Measurements from ENCODE around the gene PITPNB. TPM values are rescaled to one million over a fixed set of nuclear protein-coding genes. Genes with fewer than 3 reads are reported as not detected.

Gene PITPNB
- total and polyA plus RNA-seq, 2 of the 13 experiments (the other 11 are each of a cell fraction or from before 2014, with no cell fraction given), result 17.0 to 30.1 TPM

DNA sequence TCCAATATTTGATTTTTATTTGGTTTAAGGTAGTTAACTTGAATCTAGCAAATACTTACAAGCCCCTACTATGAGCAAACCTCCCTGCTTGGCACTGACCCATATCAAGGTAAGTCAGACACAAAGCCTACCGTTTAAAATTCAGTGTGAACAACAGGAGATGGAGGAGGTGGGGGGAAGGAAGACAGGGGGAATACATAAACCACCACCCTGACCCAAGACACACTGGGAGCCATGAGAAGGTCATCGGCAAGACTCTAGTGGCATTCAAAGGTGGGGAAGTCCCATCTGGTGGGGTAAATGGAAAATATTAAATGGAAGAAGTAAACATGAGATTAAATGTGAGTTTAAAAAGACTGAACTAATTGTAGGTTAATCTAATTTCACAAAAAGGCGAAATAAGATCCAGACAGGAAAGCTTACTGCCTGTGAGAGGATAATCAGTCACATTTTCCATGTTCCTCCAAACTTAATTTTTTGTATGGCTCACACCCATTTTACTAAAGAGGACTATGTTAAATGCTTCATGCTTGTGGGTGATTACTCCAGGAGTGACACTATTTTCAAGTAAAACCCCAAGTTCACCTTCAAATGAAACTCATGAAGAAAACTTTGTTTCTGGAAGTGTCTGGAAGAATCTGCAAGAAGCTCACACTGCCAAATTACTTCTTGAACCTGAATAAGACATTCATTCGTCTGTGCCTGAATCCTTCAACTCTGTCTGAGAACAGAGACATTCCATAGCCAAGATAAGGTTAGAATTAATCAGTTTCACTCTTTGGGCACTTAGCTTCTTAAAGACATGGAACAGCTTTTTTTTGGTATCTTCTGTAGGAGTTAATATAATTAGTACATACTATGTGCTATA lies 51.7 kb downstream of the PITPNB start:
- TF ChIP-seq, protein P1, sequence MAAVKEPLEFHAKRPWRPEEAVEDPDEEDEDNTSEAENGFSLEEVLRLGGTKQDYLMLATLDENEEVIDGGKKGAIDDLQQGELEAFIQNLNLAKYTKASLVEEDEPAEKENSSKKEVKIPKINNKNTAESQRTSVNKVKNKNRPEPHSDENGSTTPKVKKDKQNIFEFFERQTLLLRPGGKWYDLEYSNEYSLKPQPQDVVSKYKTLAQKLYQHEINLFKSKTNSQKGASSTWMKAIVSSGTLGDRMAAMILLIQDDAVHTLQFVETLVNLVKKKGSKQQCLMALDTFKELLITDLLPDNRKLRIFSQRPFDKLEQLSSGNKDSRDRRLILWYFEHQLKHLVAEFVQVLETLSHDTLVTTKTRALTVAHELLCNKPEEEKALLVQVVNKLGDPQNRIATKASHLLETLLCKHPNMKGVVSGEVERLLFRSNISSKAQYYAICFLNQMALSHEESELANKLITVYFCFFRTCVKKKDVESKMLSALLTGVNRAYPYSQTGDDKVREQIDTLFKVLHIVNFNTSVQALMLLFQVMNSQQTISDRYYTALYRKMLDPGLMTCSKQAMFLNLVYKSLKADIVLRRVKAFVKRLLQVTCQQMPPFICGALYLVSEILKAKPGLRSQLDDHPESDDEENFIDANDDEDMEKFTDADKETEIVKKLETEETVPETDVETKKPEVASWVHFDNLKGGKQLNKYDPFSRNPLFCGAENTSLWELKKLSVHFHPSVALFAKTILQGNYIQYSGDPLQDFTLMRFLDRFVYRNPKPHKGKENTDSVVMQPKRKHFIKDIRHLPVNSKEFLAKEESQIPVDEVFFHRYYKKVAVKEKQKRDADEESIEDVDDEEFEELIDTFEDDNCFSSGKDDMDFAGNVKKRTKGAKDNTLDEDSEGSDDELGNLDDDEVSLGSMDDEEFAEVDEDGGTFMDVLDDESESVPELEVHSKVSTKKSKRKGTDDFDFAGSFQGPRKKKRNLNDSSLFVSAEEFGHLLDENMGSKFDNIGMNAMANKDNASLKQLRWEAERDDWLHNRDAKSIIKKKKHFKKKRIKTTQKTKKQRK (IDR thresholded peaks at IDR 0.05; ENCODE audit: low read length), result no peak
- TF ChIP-seq REXO4 (CRISPR knock-in tag; IDR thresholded peaks at IDR 0.05; ENCODE audit: borderline replicate concordance), result no peak
- no peak for TF ChIP-seq ZNF891 (CRISPR knock-in tag; IDR thresholded peaks at IDR 0.05)
- TF ChIP-seq, protein P2, sequence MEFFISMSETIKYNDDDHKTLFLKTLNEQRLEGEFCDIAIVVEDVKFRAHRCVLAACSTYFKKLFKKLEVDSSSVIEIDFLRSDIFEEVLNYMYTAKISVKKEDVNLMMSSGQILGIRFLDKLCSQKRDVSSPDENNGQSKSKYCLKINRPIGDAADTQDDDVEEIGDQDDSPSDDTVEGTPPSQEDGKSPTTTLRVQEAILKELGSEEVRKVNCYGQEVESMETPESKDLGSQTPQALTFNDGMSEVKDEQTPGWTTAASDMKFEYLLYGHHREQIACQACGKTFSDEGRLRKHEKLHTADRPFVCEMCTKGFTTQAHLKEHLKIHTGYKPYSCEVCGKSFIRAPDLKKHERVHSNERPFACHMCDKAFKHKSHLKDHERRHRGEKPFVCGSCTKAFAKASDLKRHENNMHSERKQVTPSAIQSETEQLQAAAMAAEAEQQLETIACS (CRISPR knock-in tag; IDR thresholded peaks at IDR 0.05), result no peak
- no peak for TF ChIP-seq MBD4 (IDR thresholded peaks at IDR 0.05; ENCODE audit: borderline replicate concordance, low read length)
- TF ChIP-seq, protein P3, sequence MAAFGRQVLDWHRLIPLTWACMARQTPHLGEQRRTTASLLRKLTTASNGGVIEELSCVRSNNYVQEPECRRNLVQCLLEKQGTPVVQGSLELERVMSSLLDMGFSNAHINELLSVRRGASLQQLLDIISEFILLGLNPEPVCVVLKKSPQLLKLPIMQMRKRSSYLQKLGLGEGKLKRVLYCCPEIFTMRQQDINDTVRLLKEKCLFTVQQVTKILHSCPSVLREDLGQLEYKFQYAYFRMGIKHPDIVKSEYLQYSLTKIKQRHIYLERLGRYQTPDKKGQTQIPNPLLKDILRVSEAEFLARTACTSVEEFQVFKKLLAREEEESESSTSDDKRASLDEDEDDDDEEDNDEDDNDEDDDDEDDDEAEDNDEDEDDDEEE (CRISPR knock-in tag; IDR thresholded peaks at IDR 0.05), result no peak
- ATAC-seq (no peak), FAIRE-seq (no peak), DNase-seq (ENCODE audit: low spot score) (no peak)
- Histone ChIP-seq H3K9ac (ENCODE audit: insufficient read depth, low read depth, low read length) (no peak overlapping the region), H3K79me2 (ENCODE audit: insufficient read depth, low read length) (peaks cover 8% of the 10 kb centered on the region), H3K27ac (ENCODE audit: extremely low read length, insufficient read depth, low read length) (no peak overlapping the region), H3K9me3 (ENCODE audit: low read length) (no peaks in the 10 kb centered on the region), H3K4me3 (replicated peaks in 1 of 3; ENCODE audit: insufficient read depth in 1 of 3, low read depth in 2 of 3, low read length in 3 of 3) (no peak overlapping the region), H3K36me3 (replicated peaks in 1 of 2; ENCODE audit: control insufficient read depth in 1 of 2, insufficient read depth in 2 of 2, low read length in 2 of 2) (peaks cover 0 to 10% of the 10 kb centered on the region in 2 experiments; a peak in 3 of 5 replicates), H3K4me2 (ENCODE audit: low read depth, low read length) (no peak overlapping the region), H2AFZ (ENCODE audit: low read length) (no peak overlapping the region), H3K4me1 (ENCODE audit: insufficient read depth, low read length) (peaks cover 93% of the 10 kb centered on the region), H4K20me1 (ENCODE audit: insufficient read depth, low read length) (no peaks in the 10 kb centered on the region), H3K27me3 (ENCODE audit: control insufficient read depth in 1 of 2, insufficient read depth in 2 of 2, low read length in 2 of 2) (no peaks in the 10 kb centered on the region)
- ChIA-PET POLR2A (no interaction called here), CTCF (ENCODE audit: low intra/inter-chr PET ratio, low total read pairs) (no interaction called here)
- in situ Hi-C loops (cut with HindIII; ENCODE audit: extremely low pct_ligation_motif_present, low pct_unique_long_range_greater_than_20kb), result no loop called here
- 92% methylated on average over 4 of the region's 4 CpGs for WGBS (ENCODE audit: low lambda C conversion rate)
- BruUV-seq (replicated peaks), result no TSS peak
- intact Hi-C loops (cut with micrococcal nuclease; ENCODE audit: unreplicated experiment), result no loop called here
